WTC11 (cell line): Measurements from ENCODE around the gene ANKRD29.

ENCODE experiments used
- CREB1 ChIP-seq: sonication (generic); formaldehyde crosslinking; IDR thresholded peaks from 2 replicates; pipeline ENCODE4 v1.8.0; 2023; ENCODE audit warnings: mild to moderate bottlenecking, missing genetic modification reagents
- ETV6 ChIP-seq: sonication (generic); formaldehyde crosslinking; IDR thresholded peaks from 2 replicates; pipeline ENCODE4 v1.8.1; 2022; ENCODE audit warnings: mild to moderate bottlenecking, missing genetic modification reagents
- JUN ChIP-seq: sonication (generic); formaldehyde crosslinking; IDR thresholded peaks from 2 replicates; pipeline ENCODE4 v1.8.0; 2023; ENCODE audit warnings: mild to moderate bottlenecking, missing genetic modification reagents
- NR1H2 ChIP-seq: sonication (generic); formaldehyde crosslinking; IDR thresholded peaks from 2 replicates; pipeline ENCODE4 v1.9.0; 2021; ENCODE audit warnings: mild to moderate bottlenecking, moderate library complexity, missing genetic modification reagents
- RORB ChIP-seq: fragments of 250-450 bp; sonication (Bioruptor Pico); IDR thresholded peaks from 2 replicates; pipeline ENCODE4 v1.9.0; 2021; ENCODE audit warnings: mild to moderate bottlenecking
- SP1 ChIP-seq: sonication (generic); formaldehyde crosslinking; conservative IDR thresholded peaks from 2 replicates; pipeline ENCODE4 v1.8.1; 2022; ENCODE audit warnings: missing genetic modification reagents
- TEAD4 ChIP-seq: sonication (generic); formaldehyde crosslinking; IDR thresholded peaks from 2 replicates; pipeline ENCODE4 v1.8.0; 2022; ENCODE audit warnings: mild to moderate bottlenecking, missing genetic modification reagents
- TF ChIP-seq, protein P1 (sequence below): sonication (generic); formaldehyde crosslinking; IDR thresholded peaks from 2 replicates; pipeline ENCODE4 v1.8.1; 2022; ENCODE audit warnings: low read depth, missing genetic modification reagents, borderline replicate concordance
- TF ChIP-seq, protein P2 (sequence below): fragments of 200-600 bp; IDR thresholded peaks from 2 replicates; pipeline ENCODE4 v1.8.0; 2022; ENCODE audit warnings: antibody characterized with exemption
- TF ChIP-seq, protein P3 (sequence below): sonication (generic); formaldehyde crosslinking; IDR thresholded peaks from 2 replicates; pipeline ENCODE4 v1.8.1; 2023; ENCODE audit warnings: mild to moderate bottlenecking, moderate library complexity, missing genetic modification reagents
- TF ChIP-seq, protein P4 (sequence below): sonication (generic); formaldehyde crosslinking; conservative IDR thresholded peaks from 2 replicates; pipeline ENCODE4 v1.8.1; 2022; ENCODE audit warnings: mild to moderate bottlenecking, missing genetic modification reagents
- TF ChIP-seq, protein P5 (sequence below): sonication (generic); formaldehyde crosslinking; IDR thresholded peaks from 2 replicates; pipeline ENCODE4 v1.8.1; 2022; ENCODE audit warnings: mild to moderate bottlenecking, moderate library complexity, missing genetic modification reagents
- TF ChIP-seq, protein P6 (sequence below): sonication (generic); formaldehyde crosslinking; IDR thresholded peaks from 2 replicates; pipeline ENCODE4 v1.8.1; 2022; ENCODE audit warnings: missing genetic modification reagents, borderline replicate concordance

DNA sequence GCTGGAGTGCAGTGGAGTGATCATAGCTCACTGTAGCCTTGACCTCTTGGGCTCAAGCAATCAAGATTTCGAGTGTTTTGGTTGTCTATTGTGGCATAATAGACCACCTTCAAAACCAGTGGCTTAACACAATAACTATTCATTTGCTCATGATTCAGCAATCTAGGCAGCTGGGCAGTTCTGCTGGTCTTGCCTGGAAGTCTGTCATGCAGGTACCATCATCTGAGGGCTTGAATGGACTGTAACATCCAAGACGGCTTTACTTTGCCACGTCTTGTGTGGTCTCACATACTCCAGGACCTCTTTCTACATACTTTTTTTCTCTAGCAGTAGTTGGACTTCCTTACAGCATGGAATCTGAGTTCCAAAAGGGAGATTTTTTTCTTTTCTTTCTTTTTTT, 13.2 kb upstream of the ANKRD29 start:
- TF ChIP-seq, protein P1, sequence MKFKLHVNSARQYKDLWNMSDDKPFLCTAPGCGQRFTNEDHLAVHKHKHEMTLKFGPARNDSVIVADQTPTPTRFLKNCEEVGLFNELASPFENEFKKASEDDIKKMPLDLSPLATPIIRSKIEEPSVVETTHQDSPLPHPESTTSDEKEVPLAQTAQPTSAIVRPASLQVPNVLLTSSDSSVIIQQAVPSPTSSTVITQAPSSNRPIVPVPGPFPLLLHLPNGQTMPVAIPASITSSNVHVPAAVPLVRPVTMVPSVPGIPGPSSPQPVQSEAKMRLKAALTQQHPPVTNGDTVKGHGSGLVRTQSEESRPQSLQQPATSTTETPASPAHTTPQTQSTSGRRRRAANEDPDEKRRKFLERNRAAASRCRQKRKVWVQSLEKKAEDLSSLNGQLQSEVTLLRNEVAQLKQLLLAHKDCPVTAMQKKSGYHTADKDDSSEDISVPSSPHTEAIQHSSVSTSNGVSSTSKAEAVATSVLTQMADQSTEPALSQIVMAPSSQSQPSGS (CRISPR knock-in tag): no peak
- TF ChIP-seq SP1 (CRISPR knock-in tag): no peak
- TF ChIP-seq, protein P2, sequence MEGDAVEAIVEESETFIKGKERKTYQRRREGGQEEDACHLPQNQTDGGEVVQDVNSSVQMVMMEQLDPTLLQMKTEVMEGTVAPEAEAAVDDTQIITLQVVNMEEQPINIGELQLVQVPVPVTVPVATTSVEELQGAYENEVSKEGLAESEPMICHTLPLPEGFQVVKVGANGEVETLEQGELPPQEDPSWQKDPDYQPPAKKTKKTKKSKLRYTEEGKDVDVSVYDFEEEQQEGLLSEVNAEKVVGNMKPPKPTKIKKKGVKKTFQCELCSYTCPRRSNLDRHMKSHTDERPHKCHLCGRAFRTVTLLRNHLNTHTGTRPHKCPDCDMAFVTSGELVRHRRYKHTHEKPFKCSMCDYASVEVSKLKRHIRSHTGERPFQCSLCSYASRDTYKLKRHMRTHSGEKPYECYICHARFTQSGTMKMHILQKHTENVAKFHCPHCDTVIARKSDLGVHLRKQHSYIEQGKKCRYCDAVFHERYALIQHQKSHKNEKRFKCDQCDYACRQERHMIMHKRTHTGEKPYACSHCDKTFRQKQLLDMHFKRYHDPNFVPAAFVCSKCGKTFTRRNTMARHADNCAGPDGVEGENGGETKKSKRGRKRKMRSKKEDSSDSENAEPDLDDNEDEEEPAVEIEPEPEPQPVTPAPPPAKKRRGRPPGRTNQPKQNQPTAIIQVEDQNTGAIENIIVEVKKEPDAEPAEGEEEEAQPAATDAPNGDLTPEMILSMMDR: no peak
- TF ChIP-seq, protein P3, sequence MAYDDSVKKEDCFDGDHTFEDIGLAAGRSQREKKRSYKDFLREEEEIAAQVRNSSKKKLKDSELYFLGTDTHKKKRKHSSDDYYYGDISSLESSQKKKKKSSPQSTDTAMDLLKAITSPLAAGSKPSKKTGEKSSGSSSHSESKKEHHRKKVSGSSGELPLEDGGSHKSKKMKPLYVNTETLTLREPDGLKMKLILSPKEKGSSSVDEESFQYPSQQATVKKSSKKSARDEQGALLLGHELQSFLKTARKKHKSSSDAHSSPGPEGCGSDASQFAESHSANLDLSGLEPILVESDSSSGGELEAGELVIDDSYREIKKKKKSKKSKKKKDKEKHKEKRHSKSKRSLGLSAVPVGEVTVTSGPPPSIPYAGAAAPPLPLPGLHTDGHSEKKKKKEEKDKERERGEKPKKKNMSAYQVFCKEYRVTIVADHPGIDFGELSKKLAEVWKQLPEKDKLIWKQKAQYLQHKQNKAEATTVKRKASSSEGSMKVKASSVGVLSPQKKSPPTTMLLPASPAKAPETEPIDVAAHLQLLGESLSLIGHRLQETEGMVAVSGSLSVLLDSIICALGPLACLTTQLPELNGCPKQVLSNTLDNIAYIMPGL (CRISPR knock-in tag): no peak
- no peak for TF ChIP-seq NR1H2 (CRISPR knock-in tag)
- TF ChIP-seq, protein P4, sequence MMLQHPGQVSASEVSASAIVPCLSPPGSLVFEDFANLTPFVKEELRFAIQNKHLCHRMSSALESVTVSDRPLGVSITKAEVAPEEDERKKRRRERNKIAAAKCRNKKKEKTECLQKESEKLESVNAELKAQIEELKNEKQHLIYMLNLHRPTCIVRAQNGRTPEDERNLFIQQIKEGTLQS (CRISPR knock-in tag): no peak
- no peak for TF ChIP-seq ETV6 (CRISPR knock-in tag)
- TF ChIP-seq RORB: no peak
- TF ChIP-seq, protein P5, sequence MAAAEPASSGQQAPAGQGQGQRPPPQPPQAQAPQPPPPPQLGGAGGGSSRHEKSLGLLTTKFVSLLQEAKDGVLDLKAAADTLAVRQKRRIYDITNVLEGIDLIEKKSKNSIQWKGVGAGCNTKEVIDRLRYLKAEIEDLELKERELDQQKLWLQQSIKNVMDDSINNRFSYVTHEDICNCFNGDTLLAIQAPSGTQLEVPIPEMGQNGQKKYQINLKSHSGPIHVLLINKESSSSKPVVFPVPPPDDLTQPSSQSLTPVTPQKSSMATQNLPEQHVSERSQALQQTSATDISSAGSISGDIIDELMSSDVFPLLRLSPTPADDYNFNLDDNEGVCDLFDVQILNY (CRISPR knock-in tag): no peak
- no peak for TF ChIP-seq JUN (CRISPR knock-in tag)
- TF ChIP-seq, protein P6, sequence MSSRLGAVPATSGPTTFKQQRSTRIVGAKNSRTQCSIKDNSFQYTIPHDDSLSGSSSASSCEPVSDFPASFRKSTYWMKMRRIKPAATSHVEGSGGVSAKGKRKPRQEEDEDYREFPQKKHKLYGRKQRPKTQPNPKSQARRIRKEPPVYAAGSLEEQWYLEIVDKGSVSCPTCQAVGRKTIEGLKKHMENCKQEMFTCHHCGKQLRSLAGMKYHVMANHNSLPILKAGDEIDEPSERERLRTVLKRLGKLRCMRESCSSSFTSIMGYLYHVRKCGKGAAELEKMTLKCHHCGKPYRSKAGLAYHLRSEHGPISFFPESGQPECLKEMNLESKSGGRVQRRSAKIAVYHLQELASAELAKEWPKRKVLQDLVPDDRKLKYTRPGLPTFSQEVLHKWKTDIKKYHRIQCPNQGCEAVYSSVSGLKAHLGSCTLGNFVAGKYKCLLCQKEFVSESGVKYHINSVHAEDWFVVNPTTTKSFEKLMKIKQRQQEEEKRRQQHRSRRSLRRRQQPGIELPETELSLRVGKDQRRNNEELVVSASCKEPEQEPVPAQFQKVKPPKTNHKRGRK: no peak
- no peak for TF ChIP-seq CREB1 (CRISPR knock-in tag)
- TF ChIP-seq TEAD4 (CRISPR knock-in tag): no peak
